ENCODE measurements around the gene SH3GL1. TPM values are rescaled to one million over a fixed set of nuclear protein-coding genes. Genes with fewer than 3 reads are reported as not detected.
A peak's percentile ranks its signal among the peaks of the same experiment; 100 is the strongest.

Gene SH3GL1
- total and polyA plus RNA-seq, 12 donors, result 20.9 to 112 (median 87.4) TPM

GRCh38 chr19:4358709-4359626, 41.4 kb downstream of the SH3GL1 start:
- Histone ChIP-seq H3K9me3 (replicated peaks in 1 of 3) (no peaks in the 10 kb centered on the region), H3K4me1 (replicated peaks in 1 of 2) (peaks cover 13 to 18% of the 10 kb centered on the region in 2 donors), H3K36me3 (replicated peaks in 1 of 2) (peaks cover 0 to 56% of the 10 kb centered on the region in 2 donors), H3K27me3 (no peaks in the 10 kb centered on the region), H3K27ac (peak overlapping the region in 2 of 5 donors; percentile 78 to 83), H3K4me3 (no peak overlapping the region)
- intact Hi-C loops (cut with DNase I), result no loop called here
- DNase-seq, result no peak
- WGBS, 4 donors, result 83 to 93% (median 91%) methylated on average over 14 to 25 of the region's 25 CpGs
- TF ChIP-seq CTCF (IDR thresholded peaks at IDR 0.05) (no peak), POLR2A (IDR thresholded peaks at IDR 0.05) (no peak)

GRCh38 chr19:4357921-4358326, 42.4 kb downstream of the SH3GL1 start:
- Histone ChIP-seq H3K4me1 (replicated peaks in 1 of 2) (peaks cover 13 to 18% of the 10 kb centered on the region in 2 donors), H3K9me3 (replicated peaks in 1 of 3) (no peaks in the 10 kb centered on the region), H3K27me3 (no peaks in the 10 kb centered on the region), H3K4me3 (no peak overlapping the region), H3K36me3 (replicated peaks in 1 of 2) (peaks cover 0 to 46% of the 10 kb centered on the region in 2 donors), H3K27ac (no peak overlapping the region)
- intact Hi-C loops (cut with DNase I), result no loop called here
- 82 to 91% (median 89%) methylated on average over 6 to 16 of the region's 16 CpGs for WGBS, 4 donors
- no peak for TF ChIP-seq POLR2A (IDR thresholded peaks at IDR 0.05)
- TF ChIP-seq CTCF (IDR thresholded peaks at IDR 0.05), result no peak
- DNase-seq, result peak in 1 of 7 donors; percentile 35

- DNase-seq, result peak in 1 of 7 donors; percentile 32
- Histone ChIP-seq H3K27ac (no peak overlapping the region), H3K36me3 (replicated peaks in 1 of 2) (peaks cover 0 to 39% of the 10 kb centered on the region in 2 donors), H3K4me3 (no peak overlapping the region), H3K27me3 (no peaks in the 10 kb centered on the region), H3K9me3 (replicated peaks in 1 of 3) (no peaks in the 10 kb centered on the region), H3K4me1 (replicated peaks in 1 of 2) (peaks cover 13 to 18% of the 10 kb centered on the region in 2 donors)
- no peak for TF ChIP-seq CTCF (IDR thresholded peaks at IDR 0.05)
- TF ChIP-seq POLR2A (IDR thresholded peaks at IDR 0.05), result no peak
- 81 to 90% (median 87%) methylated on average over 3 to 23 of the region's 23 CpGs for WGBS, 4 donors
- intact Hi-C loops (cut with DNase I), result no loop called here
Observed at GRCh38 chr19:4357095-4357797, 43.1 kb downstream of the SH3GL1 start.

GRCh38 chr19:4354897-4355296, 45.5 kb downstream of the SH3GL1 start:
- peak in 1 of 7 donors; percentile 23 for DNase-seq
- intact Hi-C loops (cut with DNase I), result loop anchor here (5.0 kb wide), 1 partner anchor 88 kb away; no protein-coding TSS in a partner anchor
- Histone ChIP-seq H3K27ac (no peak overlapping the region), H3K4me1 (replicated peaks in 1 of 2) (no peaks in the 10 kb centered on the region), H3K27me3 (no peaks in the 10 kb centered on the region), H3K36me3 (replicated peaks in 1 of 2) (peaks cover 0 to 15% of the 10 kb centered on the region in 2 donors), H3K4me3 (no peak overlapping the region), H3K9me3 (replicated peaks in 1 of 3) (no peaks in the 10 kb centered on the region)
- WGBS, 4 donors, result 77 to 82% (median 78%) methylated on average over 3 to 17 of the region's 17 CpGs
- TF ChIP-seq POLR2A (IDR thresholded peaks at IDR 0.05), result no peak
- TF ChIP-seq CTCF (IDR thresholded peaks at IDR 0.05), result no peak
